PC-9 (cell line): ENCODE measurements around the gene CD99. TPM values are rescaled to one million over a fixed set of nuclear protein-coding genes. Genes with fewer than 3 reads are reported as not detected.

ENCODE experiments used
- BruUV-seq: library from RNA; stranded (reverse); fragments of 400-500 nt; replicated peaks from 2 replicates; lab custom pipeline; 2021; lab: Mats Ljungman, UMichigan
- CTCF ChIA-PET: fragments of 300-600 bp; sonication (Branson Sonifier 250); formaldehyde crosslinking; loops from one replicate; lab custom pipeline; 2022; ENCODE audit warnings: antibody characterized with exemption; lab: Charles Lee
- POLR2A ChIA-PET: fragments of 300-600 bp; sonication (Branson Sonifier 250); formaldehyde crosslinking; loops from one replicate; lab custom pipeline; 2022; ENCODE audit warnings: antibody characterized with exemption; ENCODE audit not compliant: unreplicated experiment; lab: Charles Lee
- DNase-seq, 2 experiments: peaks; one replicate each; pipeline versions ENCODE4 v3.0.0 to v3.0.0-alpha.2; 2015 to 2022; ENCODE audit warnings: mixed read lengths in 1 of 2
- H2AFZ ChIP-seq: fragments of 200-600 bp; sonication (generic); 2 replicates; pipeline ENCODE4 v1.8.1; 2017; ENCODE audit warnings: antibody characterized with exemption
- H3F3A ChIP-seq: fragments of 200-600 bp; sonication (generic); 2 replicates; pipeline ENCODE4 v1.8.1; 2017; ENCODE audit warnings: antibody characterized with exemption, mild to moderate bottlenecking, low read depth; ENCODE audit not compliant: insufficient read depth
- H3K27ac ChIP-seq: fragments of 200-600 bp; sonication (generic); 2 replicates; pipeline ENCODE4 v1.6.1; 2016; ENCODE audit warnings: mixed run types
- H3K27me3 ChIP-seq: fragments of 200-600 bp; sonication (generic); 2 replicates; pipeline ENCODE4 v1.6.1; 2016; ENCODE audit warnings: low read depth, mixed run types; ENCODE audit not compliant: insufficient read depth
- H3K36me3 ChIP-seq: fragments of 200-600 bp; sonication (generic); 2 replicates; pipeline ENCODE4 v1.6.1; 2016; ENCODE audit warnings: low read depth, mixed run types
- H3K4me1 ChIP-seq: fragments of 200-600 bp; sonication (generic); replicated peaks from 2 replicates; pipeline ENCODE4 v1.6.1; 2016; ENCODE audit warnings: mixed run types; ENCODE audit not compliant: insufficient read depth
- H3K4me2 ChIP-seq: fragments of 200-600 bp; sonication (generic); 2 replicates; pipeline ENCODE4 v1.6.1; 2017; ENCODE audit warnings: mixed run types
- H3K4me3 ChIP-seq: fragments of 200-600 bp; sonication (generic); 2 replicates; pipeline ENCODE4 v1.6.1; 2016; ENCODE audit warnings: mixed run types
- H3K79me2 ChIP-seq: fragments of 200-600 bp; sonication (generic); 2 replicates; pipeline ENCODE4 v1.6.1; 2017; ENCODE audit warnings: low read depth, mixed run types
- H3K9me2 ChIP-seq: fragments of 200-600 bp; sonication (generic); 2 replicates; pipeline ENCODE4 v1.8.1; 2017; ENCODE audit warnings: mild to moderate bottlenecking; ENCODE audit not compliant: insufficient read depth
- H3K9me3 ChIP-seq: fragments of 200-600 bp; sonication (generic); 2 replicates; pipeline ENCODE4 v1.8.1; 2016; ENCODE audit warnings: low read depth; ENCODE audit not compliant: insufficient read depth
- H4K20me1 ChIP-seq: fragments of 200-600 bp; sonication (generic); 2 replicates; pipeline ENCODE4 v1.8.1; 2017; ENCODE audit not compliant: insufficient read depth
- EZH2 ChIP-seq: fragments of 200-600 bp; sonication (generic); IDR thresholded peaks from 2 replicates; pipeline ENCODE4 v1.8.0; 2017; ENCODE audit warnings: antibody characterized with exemption, low read depth
- intact Hi-C: fragments of 100-400 bp; cut with micrococcal nuclease; formaldehyde crosslinking; loops from one replicate; pipeline ENCODE4 v1.10.0; 2022; ENCODE audit not compliant: unreplicated experiment
- total RNA-seq: library from RNA; stranded (reverse); gene quantifications from 2 replicates; pipeline ENCODE4 v1.2.3, GENCODE V29; 2021
- TF ChIP-seq, protein P1 (sequence below): fragments of 200-600 bp; sonication (generic); conservative IDR thresholded peaks from 2 replicates; pipeline ENCODE4 v1.6.1; 2017; ENCODE audit warnings: mixed run types, antibody characterized with exemption, mild to moderate bottlenecking, moderate library complexity

The CD99 gene
- total RNA-seq, 1 experiment from 2014 or later = 159 TPM

- no peak for TF ChIP-seq EZH2
- TF ChIP-seq, protein P1, sequence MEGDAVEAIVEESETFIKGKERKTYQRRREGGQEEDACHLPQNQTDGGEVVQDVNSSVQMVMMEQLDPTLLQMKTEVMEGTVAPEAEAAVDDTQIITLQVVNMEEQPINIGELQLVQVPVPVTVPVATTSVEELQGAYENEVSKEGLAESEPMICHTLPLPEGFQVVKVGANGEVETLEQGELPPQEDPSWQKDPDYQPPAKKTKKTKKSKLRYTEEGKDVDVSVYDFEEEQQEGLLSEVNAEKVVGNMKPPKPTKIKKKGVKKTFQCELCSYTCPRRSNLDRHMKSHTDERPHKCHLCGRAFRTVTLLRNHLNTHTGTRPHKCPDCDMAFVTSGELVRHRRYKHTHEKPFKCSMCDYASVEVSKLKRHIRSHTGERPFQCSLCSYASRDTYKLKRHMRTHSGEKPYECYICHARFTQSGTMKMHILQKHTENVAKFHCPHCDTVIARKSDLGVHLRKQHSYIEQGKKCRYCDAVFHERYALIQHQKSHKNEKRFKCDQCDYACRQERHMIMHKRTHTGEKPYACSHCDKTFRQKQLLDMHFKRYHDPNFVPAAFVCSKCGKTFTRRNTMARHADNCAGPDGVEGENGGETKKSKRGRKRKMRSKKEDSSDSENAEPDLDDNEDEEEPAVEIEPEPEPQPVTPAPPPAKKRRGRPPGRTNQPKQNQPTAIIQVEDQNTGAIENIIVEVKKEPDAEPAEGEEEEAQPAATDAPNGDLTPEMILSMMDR = no peak
- no peaks in the 10 kb centered on the region for H3K36me3 ChIP-seq
- H3K4me1 ChIP-seq = no peaks in the 10 kb centered on the region
- ChIA-PET POLR2A (no interaction called here), CTCF (no interaction called here)
- no peaks in the 10 kb centered on the region for H3F3A ChIP-seq
- no TSS peak for BruUV-seq
- H3K4me2 ChIP-seq = no peak overlapping the region
- H3K27ac ChIP-seq = no peak overlapping the region
- H3K9me3 ChIP-seq = no peaks in the 10 kb centered on the region
- H3K9me2 ChIP-seq = no peaks in the 10 kb centered on the region
- intact Hi-C loops = no loop called here
- no peak for DNase-seq
- no peak overlapping the region for H3K4me3 ChIP-seq
- no peaks in the 10 kb centered on the region for H4K20me1 ChIP-seq
- no peak overlapping the region for H2AFZ ChIP-seq
- no peaks in the 10 kb centered on the region for H3K27me3 ChIP-seq
- H3K79me2 ChIP-seq = no peaks in the 10 kb centered on the region
Measured at GRCh38 chrX:2658585-2659292, 32.4 kb upstream of the CD99 start.

GRCh38 chrX:2662586-2662985 is 28.5 kb upstream of the CD99 start:
- intact Hi-C loops = no loop called here
- BruUV-seq = no TSS peak

GRCh38 chrX:2664502-2664901 is 26.6 kb upstream of the CD99 start:
- no peak overlapping the region for H2AFZ ChIP-seq
- H3K27me3 ChIP-seq = no peaks in the 10 kb centered on the region
- H3K9me3 ChIP-seq = no peaks in the 10 kb centered on the region
- no peak overlapping the region for H3K27ac ChIP-seq
- H4K20me1 ChIP-seq = no peaks in the 10 kb centered on the region
- H3K4me2 ChIP-seq = no peak overlapping the region
- intact Hi-C loops = no loop called here
- no peak for TF ChIP-seq EZH2
- TF ChIP-seq, protein P1 = no peak
- no peak overlapping the region for H3K4me3 ChIP-seq
- no peaks in the 10 kb centered on the region for H3F3A ChIP-seq
- POLR2A ChIA-PET = no interaction called here
- H3K36me3 ChIP-seq = no peaks in the 10 kb centered on the region
- H3K9me2 ChIP-seq = no peaks in the 10 kb centered on the region
- BruUV-seq = no TSS peak
- CTCF ChIA-PET = no interaction called here
- no peaks in the 10 kb centered on the region for H3K79me2 ChIP-seq
- DNase-seq = no peak
- H3K4me1 ChIP-seq = no peaks in the 10 kb centered on the region

More at GRCh38 chrX:2662586-2662985, 28.5 kb upstream of the CD99 start:
- no peaks in the 10 kb centered on the region for H3K9me2 ChIP-seq
- no peaks in the 10 kb centered on the region for H3K4me1 ChIP-seq
- no peak overlapping the region for H3K4me3 ChIP-seq
- no peaks in the 10 kb centered on the region for H3F3A ChIP-seq
- no peaks in the 10 kb centered on the region for H4K20me1 ChIP-seq
- H2AFZ ChIP-seq = no peak overlapping the region
- H3K9me3 ChIP-seq = no peaks in the 10 kb centered on the region
- no peaks in the 10 kb centered on the region for H3K27me3 ChIP-seq
- CTCF ChIA-PET = no interaction called here
- no peak for TF ChIP-seq EZH2
- TF ChIP-seq, protein P1 = no peak
- H3K36me3 ChIP-seq = no peaks in the 10 kb centered on the region
- POLR2A ChIA-PET = no interaction called here
- no peak for DNase-seq
- no peak overlapping the region for H3K4me2 ChIP-seq
- H3K27ac ChIP-seq = no peak overlapping the region
- H3K79me2 ChIP-seq = no peaks in the 10 kb centered on the region
